Transverse colon (tissue), 4 donors: ENCODE data around the gene GLIS1. TPM values are rescaled to one million over a fixed set of nuclear protein-coding genes. Genes with fewer than 3 reads are reported as not detected.
A peak's percentile ranks its signal among the peaks of the same experiment; 100 is the strongest.

Experiments used
- DNase-seq: peaks from one replicate; pipeline ENCODE4 v3.0.0-alpha.2; 2019
- H3K27ac ChIP-seq, 4 donors: fragments of 200-600 bp; sonication (generic); 2 replicates each; pipeline ENCODE4 v1.5.1; 2016 to 2018; ENCODE audit warnings: inconsistent platforms in 4 of 4
- H3K27me3 ChIP-seq: fragments of 200-600 bp; sonication (generic); 2 replicates; pipeline ENCODE4 v1.5.1; 2017; ENCODE audit warnings: inconsistent platforms
- H3K36me3 ChIP-seq, 4 donors: fragments of 200-600 bp; sonication (generic); 2 replicates each; pipeline ENCODE4 v1.5.1; 2017 to 2019; ENCODE audit warnings: inconsistent platforms in 4 of 4
- H3K4me1 ChIP-seq, 4 donors: fragments of 200-600 bp; sonication (generic); 2 replicates each; pipeline ENCODE4 v1.5.1; 2017 to 2020; ENCODE audit warnings: inconsistent platforms in 4 of 4
- H3K4me3 ChIP-seq, 4 donors: fragments of 200-600 bp; sonication (generic); 1 replicate in 1 of 4; 2 replicates in 3 of 4; pipeline versions ENCODE4 v1.5.1 to v1.6.1; 2017 to 2019; ENCODE audit warnings: inconsistent platforms in 4 of 4
- H3K9me3 ChIP-seq, 2 donors: fragments of 200-600 bp; sonication (generic); 2 replicates each; pipeline ENCODE4 v1.5.1; 2017 to 2019; ENCODE audit warnings: inconsistent platforms in 2 of 2
- CTCF ChIP-seq, 5 experiments: fragments of 200-600 bp in 3 of 5; fragments of 450-650 bp in 2 of 5; sonication (generic) in 3 of 5; IDR thresholded peaks; 1 replicate in 2 of 5; 2 replicates in 3 of 5; pipeline ENCODE4 v1.5.1; 2016 to 2017; ENCODE audit warnings: antibody characterized with exemption in 5 of 5, inconsistent platforms in 3 of 5, mild to moderate bottlenecking in 2 of 5, moderate library complexity in 1 of 5
- EP300 ChIP-seq: sonication (generic); formaldehyde crosslinking; IDR thresholded peaks from one replicate; pipeline ENCODE4 v1.6.1; 2017; ENCODE audit warnings: antibody characterized with exemption, low read depth
- POLR2A ChIP-seq: fragments of 450-650 bp; IDR thresholded peaks from one replicate; pipeline ENCODE4 v1.6.1; 2016; ENCODE audit warnings: antibody characterized with exemption, mild to moderate bottlenecking, moderate library complexity
- POLR2AphosphoS5 ChIP-seq, 3 donors: sonication (generic); formaldehyde crosslinking; IDR thresholded peaks; one replicate each; pipeline ENCODE4 v1.6.1; 2016; ENCODE audit warnings: antibody characterized with exemption in 3 of 3
- WGBS, 2 donors: methylation state at CpG; one replicate each; pipeline ENCODE4 v1.1.5; 2018; ENCODE audit warnings: low coverage in 1 of 2; 5-methylcytosine and 5-hydroxymethylcytosine counted together
- in situ Hi-C, 4 donors: fragments of 200-750 bp; cut with MboI; loops; one replicate each; pipeline versions ENCODE4 v1.15.0 to v1.15.1; 2017; ENCODE audit warnings: low sequenced_read_pairs in 3 of 4, low pct_ligation_motif_present in 1 of 4, low pct_unique_long_range_greater_than_20kb in 1 of 4
- intact Hi-C: fragments of 100-400 bp; cut with DNase I; formaldehyde crosslinking; loops from one replicate; pipeline ENCODE4 v1.15.1; 2023; ENCODE audit warnings: low total_unique reads
- total RNA-seq, 4 donors: library from RNA; depleted of rRNA; stranded (reverse); fragments of >200 nt; gene quantifications; one replicate each; pipeline ENCODE4 v1.1.0, GENCODE V29; 2016

The GLIS1 gene
- total RNA-seq, 4 donors from 2014 or later: 0.16 to 0.75 (median 0.27) TPM; not detected in 1

DNA sequence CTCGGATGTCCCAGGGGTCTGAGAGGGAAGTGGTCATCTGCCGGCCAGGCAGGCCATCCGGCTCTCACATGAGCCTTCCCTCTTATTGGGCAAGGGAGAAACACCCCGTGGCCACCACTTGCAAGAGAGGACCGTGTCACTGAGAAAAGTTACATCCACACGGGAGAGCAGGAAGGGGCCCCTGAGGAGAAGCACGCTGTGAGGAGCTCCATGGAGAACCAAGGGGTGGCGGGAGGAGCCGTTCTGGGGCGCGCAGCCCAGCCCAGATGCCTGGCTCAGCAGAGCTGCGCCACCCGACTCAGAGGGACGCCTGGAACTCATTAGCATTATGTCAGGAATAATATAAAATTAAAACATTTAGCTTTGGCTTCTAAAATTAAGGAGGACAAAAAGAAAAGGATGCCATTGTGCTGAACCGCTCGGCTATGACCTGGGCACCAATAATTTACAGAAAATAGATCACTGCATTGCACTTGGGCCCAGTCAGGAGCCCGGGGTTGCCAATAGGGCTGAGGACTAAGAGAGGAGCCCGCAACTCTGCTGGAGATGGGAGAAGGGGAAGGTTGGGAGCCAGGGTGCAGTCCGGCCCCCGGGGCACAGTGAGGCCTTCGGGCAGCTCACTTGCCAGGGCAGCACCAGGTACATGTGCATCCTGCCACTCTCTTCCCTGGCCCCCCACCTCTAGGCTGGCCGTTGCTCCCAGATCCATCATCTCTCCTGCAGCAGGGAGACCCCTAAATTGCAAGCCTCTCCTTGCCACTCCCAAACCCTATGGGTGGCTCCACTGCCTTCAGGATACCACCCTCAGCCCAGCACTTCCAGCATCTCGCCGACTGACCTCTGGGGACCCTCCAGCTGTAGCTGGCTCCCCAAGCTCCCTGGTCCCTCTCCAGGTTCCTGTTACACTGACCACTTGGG lies 194.9 kb downstream of the GLIS1 start:
- Histone ChIP-seq H3K4me3 (no peak overlapping the region), H3K36me3 (no peaks in the 10 kb centered on the region), H3K27me3 (no peaks in the 10 kb centered on the region), H3K9me3 (no peaks in the 10 kb centered on the region), H3K27ac (no peak overlapping the region), H3K4me1 (peaks cover 0 to 4% (median 0%) of the 10 kb centered on the region in 4 donors)
- no peak for TF ChIP-seq POLR2A
- TF ChIP-seq EP300: no peak
- no peak for TF ChIP-seq POLR2AphosphoS5 (IDR thresholded peaks at IDR 0.05)
- TF ChIP-seq CTCF (IDR thresholded peaks at IDR 0.05): no peak
- in situ Hi-C loops: no loop called here
- intact Hi-C loops: no loop called here
- 84 to 100% methylated on average over 2 to 24 of the region's 24 CpGs for WGBS, 2 donors
- no peak for DNase-seq

DNA sequence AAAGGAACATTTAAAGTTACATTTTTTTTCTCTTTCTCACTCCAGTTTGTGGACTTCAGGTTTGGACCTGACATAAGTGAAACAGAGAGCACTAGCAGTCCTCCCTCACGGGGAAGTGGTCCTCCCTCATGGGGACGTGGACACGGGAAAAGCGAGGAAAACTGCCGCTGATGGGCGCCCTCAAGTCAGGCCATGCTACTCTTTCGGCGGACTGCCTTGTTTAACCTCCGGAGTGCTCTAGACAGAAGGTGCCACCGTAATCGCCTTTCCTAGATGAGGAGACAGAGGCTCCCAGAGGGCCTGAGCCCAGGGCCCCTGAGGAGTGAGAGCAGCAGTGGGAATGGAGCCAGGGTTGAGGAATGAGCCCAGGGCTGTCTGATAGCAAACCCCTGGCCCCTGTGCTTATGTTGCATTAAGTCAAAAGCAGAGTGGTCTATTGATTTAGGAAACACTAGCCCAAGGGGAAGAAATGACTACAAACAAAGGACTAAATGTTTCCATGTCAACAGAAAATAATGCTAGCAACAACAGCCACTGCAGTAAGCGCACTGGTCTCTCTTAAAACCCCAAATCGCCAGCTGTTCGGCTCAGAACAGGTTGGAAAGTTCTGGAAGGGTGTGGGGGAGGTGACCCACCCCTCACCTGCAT lies 195.7 kb downstream of the GLIS1 start:
- no peak overlapping the region for H3K27ac ChIP-seq
- in situ Hi-C loops: no loop called here
- H3K27me3 ChIP-seq: no peaks in the 10 kb centered on the region
- WGBS, 2 donors: 86 to 88% methylated on average over 4 to 14 of the region's 14 CpGs
- peaks cover 0 to 4% (median 0%) of the 10 kb centered on the region in 4 donors for H3K4me1 ChIP-seq
- no peak for DNase-seq
- H3K4me3 ChIP-seq: no peak overlapping the region
- TF ChIP-seq EP300: no peak
- no peak for TF ChIP-seq POLR2A
- no peak for TF ChIP-seq CTCF (IDR thresholded peaks at IDR 0.05)
- no peak for TF ChIP-seq POLR2AphosphoS5 (IDR thresholded peaks at IDR 0.05)
- H3K36me3 ChIP-seq: no peaks in the 10 kb centered on the region
- intact Hi-C loops: no loop called here
- H3K9me3 ChIP-seq: no peaks in the 10 kb centered on the region

DNA sequence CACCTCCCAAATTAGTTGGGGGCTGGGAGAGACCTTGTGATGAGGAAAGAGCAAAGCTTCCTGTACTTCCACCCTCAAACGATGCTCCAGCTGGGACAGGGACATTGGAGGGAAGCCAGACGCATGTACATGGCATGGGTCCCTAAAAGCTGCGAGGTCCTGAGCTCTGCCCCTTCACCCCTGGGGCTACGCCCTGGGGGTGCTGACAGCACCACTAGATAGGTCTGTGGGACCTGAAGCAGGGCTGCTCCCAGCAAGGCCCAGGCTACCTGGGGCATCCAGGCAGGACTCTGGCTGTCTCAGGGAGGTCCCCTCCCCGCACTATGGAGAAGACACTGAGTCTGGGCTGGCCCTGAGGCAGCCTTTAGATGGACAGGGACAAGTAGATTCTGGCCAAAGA lies 196.4 kb downstream of the GLIS1 start:
- Histone ChIP-seq H3K4me1 (peaks cover 0 to 4% (median 0%) of the 10 kb centered on the region in 4 donors), H3K9me3 (no peaks in the 10 kb centered on the region), H3K4me3 (no peak overlapping the region), H3K27ac (peak overlapping the region in 3 of 4 donors; percentile 57 to 72 (median 61)), H3K27me3 (no peaks in the 10 kb centered on the region), H3K36me3 (no peaks in the 10 kb centered on the region)
- TF ChIP-seq EP300 (no peak), POLR2AphosphoS5 (IDR thresholded peaks at IDR 0.05) (no peak), POLR2A (no peak), CTCF (IDR thresholded peaks at IDR 0.05) (no peak)
- intact Hi-C loops: no loop called here
- in situ Hi-C loops: no loop called here
- no peak for DNase-seq
- WGBS, 2 donors: 70% methylated on average over 5 of the region's 5 CpGs; no CpG with 5 or more reads in 1 of the 2 donors

DNA sequence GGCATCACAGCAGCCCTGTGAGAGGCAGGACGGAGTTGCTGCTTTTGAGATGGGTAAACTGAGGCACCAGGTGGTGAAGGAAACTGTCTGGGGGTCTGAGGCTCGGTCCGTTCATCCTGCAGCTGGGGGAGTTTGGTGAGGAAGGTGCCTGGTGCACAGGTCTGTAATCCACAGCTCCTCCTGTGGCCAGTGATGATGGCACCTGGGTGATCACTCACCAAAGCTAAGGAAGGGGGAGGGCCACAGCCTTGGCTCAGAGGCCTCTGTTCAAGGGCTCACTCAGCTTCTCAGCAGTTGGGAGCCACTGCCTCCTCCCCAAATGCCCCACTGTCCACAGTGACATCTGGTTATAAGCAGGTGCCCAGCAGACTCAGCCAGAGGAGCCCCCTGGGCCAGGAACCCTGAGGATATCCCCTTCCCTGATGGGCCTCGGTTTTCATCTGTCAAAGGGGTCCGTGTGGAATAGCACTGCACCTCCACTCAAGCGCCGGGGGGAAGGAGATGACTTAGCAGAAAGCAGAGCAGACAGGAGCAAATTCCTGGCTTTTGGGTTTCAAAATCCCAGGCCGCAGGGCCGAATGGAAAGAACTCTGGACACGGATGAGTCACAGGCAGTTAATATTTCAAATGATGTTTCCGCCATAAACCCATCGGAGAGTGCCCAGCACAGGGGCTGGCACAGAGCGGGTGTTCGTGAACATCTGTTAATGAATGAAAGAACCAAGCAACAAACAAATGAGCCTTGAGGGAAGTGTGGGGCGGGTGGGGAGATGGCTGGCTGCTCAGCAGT lies 197.0 kb downstream of the GLIS1 start:
- no peaks in the 10 kb centered on the region for H3K27me3 ChIP-seq
- H3K27ac ChIP-seq: peak overlapping the region in 3 of 4 donors; percentile 57 to 72 (median 61)
- H3K9me3 ChIP-seq: no peaks in the 10 kb centered on the region
- H3K4me3 ChIP-seq: no peak overlapping the region
- WGBS, 2 donors: 58% methylated on average over 15 of the region's 15 CpGs; no CpG with 5 or more reads in 1 of the 2 donors
- intact Hi-C loops (no loop called here), in situ Hi-C loops (no loop called here)
- peak in 2 of 3 donors; percentile 41 to 54 for TF ChIP-seq POLR2AphosphoS5 (IDR thresholded peaks at IDR 0.05)
- TF ChIP-seq POLR2A: no peak
- TF ChIP-seq EP300: no peak
- TF ChIP-seq CTCF (IDR thresholded peaks at IDR 0.05): peak in 3 of 5 experiments; percentile 10 to 27 (median 15)
- DNase-seq: peak; percentile 18
- no peaks in the 10 kb centered on the region for H3K36me3 ChIP-seq
- peaks cover 0 to 4% (median 0%) of the 10 kb centered on the region in 4 donors for H3K4me1 ChIP-seq
